GM19395 (cell line): ENCODE measurements around the gene GSS.

Source experiments
- ATAC-seq: cut with Tn5 transposase; IDR thresholded peaks from one replicate; pipeline ENCODE4 v1.9.1; 2021; ENCODE audit warnings: mild to moderate bottlenecking, moderate library complexity; ENCODE audit not compliant: unreplicated experiment

GSS gene

DNA sequence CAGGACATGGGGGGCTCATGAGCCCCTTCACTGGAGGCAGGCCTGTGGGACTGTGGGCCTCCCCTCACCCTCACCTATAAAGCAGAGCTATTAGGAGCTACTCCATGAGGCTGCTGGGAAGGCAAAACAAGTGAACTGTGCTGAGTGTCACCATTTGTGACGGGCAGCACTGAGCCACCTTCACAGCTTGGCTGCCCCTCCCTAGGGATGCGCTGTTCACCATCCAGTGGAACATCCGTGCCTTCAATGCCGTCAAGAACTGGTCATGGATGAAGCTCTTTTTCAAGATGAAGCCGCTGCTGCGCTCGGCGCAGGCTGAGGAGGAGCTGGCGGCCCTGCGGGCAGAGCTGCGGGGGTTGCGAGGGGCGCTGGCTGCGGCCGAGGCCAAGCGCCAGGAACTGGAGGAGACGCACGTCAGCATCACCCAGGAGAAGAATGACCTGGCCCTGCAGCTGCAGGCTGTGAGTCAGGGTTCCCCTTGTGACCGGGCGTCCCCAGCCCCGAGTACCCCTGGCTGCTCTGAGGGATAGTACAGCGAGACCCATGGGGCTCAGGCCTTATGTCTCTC is 38.4 kb upstream of the GSS start:
- no peak for ATAC-seq

- ATAC-seq: no peak
Observed at GRCh38 chr20:34992751-34993417, 37.3 kb upstream of the GSS start.

GRCh38 chr20:34990661-34991214 is 35.1 kb upstream of the GSS start:
- no peak for ATAC-seq

GRCh38 chr20:34990231-34990630 is 34.6 kb upstream of the GSS start:
- ATAC-seq: no peak

GRCh38 chr20:34989670-34990069 is 34.1 kb upstream of the GSS start:
- no peak for ATAC-seq

GRCh38 chr20:34989118-34989517 is 33.5 kb upstream of the GSS start:
- ATAC-seq: no peak

- no peak for ATAC-seq
Observed at GRCh38 chr20:34988191-34988540, 32.6 kb upstream of the GSS start.

- ATAC-seq: no peak
Observed at GRCh38 chr20:34987288-34988190, 31.9 kb upstream of the GSS start.

DNA sequence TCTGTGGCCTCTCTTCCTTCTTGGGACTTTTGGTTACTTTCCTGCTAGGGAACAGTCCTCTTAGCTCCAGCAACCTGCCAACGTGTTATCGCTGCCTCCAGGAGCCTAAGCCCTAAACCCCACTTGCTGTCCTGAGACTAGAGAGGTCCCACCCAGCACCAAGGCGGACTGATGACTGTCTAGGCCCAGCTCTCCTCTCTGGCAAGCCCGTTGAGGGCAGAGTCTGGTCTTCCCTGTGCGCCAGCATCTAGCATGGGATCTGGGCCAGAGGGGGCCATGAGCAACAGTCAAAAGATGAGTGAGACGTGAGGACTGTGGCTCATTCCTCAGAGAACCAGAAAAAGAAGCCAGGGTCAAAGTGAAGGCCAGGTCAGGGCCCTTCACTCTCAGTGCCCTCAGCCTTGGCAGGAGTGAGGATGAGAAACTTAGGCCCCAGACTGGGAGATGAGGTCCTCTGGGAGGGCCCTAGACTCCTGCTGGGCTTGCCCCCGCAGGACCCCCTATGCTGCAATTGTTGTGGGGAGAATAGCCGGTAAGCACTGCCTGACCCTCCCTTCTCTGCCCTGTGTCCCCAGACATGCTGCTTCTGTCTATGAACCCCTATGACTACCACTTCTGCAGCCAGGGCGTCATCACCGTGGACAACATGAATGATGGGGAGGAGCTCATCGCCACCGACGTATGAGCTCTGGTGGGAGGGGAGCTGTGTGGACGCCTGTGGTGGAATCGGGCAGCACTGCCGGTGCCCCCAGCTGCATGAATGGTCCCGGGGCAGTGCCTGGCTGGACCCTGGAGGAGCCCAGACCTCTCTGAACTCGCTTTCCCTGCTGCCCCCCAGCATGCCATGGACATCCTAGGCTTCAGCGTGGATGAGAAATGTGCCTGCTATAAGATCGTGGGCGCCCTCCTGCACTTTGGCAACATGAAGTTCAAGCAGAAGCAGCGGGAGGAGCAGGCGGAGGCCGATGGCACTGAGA is 31.0 kb upstream of the GSS start:
- ATAC-seq: no peak

GRCh38 chr20:34985461-34986310 is 30.1 kb upstream of the GSS start:
- ATAC-seq: no peak

- no peak for ATAC-seq
Observed at GRCh38 chr20:34984756-34985261, 29.2 kb upstream of the GSS start.

DNA sequence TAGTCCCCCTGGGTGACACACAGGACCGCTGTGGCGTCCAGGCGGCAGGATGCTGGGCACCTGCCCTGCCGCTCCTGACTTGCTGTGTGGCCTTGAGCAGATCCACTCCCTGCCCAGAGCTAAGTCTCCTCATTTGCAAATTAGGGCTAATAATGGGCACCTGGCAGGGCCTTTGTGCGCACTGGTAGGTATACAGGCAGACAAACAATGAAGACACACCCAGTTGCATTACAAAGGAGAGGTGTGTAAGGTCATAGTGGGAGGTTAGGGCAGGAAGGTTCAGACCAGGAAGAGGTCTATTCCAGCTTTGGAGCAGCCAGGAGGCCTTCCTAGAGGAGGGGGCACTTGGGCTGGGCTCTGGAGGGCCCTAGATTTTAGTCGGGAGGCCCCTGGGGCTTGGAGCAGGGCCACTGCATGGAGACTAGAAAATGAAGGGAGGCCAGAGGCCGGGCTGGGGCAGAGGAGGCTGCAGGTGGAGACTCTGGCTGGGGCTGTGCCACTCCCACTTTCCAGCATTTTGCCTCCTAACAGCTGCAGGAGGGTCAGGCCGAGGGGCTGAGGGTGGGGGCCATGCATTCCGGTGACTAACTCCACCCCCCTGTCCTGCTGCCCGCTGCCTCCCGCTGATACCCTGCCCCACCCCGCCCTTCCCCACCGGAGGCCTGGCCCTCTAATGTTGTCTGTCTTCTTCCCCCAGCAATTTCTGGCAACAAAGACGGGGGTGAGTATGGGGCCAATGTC is 28.6 kb upstream of the GSS start:
- ATAC-seq: no peak

DNA sequence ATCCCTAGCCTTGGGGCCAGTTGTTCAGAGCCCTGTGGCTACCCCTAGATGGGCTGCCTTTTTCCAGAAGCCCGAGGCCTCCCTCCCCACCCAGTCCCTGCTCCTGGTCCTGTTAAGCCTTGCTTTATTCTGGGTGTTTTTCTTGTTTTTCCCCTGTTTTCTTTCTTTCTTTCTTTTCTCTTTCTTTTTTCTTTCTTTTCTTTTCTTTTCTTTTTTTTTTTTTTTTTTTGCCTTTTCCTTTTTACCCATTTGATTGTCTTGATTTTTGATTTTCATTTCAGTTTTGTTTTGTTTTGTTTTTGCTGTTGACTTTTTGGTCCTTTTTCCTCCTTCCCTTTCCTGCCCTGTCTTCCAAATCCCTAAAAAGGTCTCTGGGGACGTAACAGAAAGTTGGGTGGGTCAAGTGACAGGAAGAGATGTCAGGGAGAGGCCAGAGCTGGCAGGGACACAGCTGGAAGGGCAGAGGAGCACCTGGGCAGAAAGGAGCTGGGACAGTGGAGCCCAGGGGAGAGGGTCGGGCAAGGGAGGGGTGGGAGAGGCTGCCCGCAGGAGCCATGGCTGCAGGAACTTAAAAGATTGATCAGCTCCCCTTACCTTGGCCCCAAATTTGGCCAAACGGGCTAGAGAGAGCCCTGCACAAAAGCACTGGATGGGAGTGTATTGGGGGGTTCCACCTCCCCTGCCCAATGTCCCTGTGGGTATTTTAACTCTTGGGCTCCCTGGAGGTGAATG is 27.6 kb upstream of the GSS start:
- ATAC-seq: no peak

GRCh38 chr20:34982270-34983088 is 26.9 kb upstream of the GSS start:
- ATAC-seq: no peak

DNA sequence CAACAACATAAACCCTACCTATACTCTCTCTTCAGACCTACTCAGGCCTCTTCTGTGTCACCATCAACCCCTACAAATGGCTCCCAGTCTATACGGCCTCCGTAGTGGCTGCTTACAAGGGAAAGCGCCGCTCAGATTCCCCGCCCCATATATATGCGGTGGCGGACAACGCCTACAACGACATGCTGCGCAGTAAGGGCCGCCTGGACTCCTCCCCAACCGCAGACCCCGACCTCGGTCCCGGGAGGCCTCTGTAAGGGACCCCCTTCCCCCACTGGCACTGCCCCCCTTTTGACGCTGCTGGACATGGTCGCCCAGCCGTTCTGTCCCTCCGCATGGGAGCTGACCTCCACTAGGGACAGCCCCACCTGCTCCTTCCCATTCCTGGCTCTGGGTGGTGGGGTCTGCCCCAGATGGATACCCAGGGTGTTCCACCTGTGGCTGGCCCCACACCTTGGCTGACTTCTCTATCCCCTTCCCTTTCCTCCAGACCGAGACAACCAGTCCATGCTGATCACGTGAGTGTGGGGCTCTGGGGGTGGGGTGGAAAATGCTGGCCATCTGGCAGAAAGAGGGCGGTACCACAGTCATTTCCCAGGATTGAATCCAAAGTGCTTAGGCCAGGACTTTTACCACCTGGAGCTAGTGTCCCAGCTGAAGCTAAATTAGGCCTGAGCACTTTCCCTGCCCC is 25.1 kb upstream of the GSS start:
- ATAC-seq: no peak

GRCh38 chr20:34979366-34980153 is 24.0 kb upstream of the GSS start:
- ATAC-seq: no peak
